Fibroblast of upper back skin (primary cell): ENCODE data around the gene WWC1.
A peak's percentile ranks its signal among the peaks of the same experiment; 100 is the strongest.
"Not testable (repeated sequence)": the region's sequence is repeated elsewhere in the genome, so short reads cannot be mapped to it uniquely, and the experiment has no call there.

Source experiments
- DNase-seq: peaks from one replicate; pipeline ENCODE4 v3.0.0-alpha.2; 2013

The WWC1 gene

DNA sequence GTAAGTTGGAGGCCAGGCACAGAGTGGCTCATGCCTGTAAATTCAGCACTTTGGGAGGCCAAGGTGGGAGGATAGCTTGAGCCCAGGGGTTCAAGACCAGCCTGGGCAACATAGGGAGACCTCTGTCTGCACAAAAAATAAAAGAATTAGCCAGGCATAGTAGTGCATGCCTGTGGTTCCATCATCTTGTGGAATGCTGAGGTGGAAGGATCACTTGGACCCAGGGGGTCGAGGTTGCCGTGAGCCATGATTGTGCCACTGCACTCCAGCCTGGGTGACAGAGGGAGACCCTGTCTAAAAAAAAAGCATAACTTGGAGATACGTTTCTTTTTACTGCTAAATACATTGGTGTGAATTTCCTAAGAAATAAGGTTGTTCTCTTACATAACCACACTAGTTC, 19.1 kb downstream of the WWC1 start:
- not testable (repeated sequence) for DNase-seq

DNA sequence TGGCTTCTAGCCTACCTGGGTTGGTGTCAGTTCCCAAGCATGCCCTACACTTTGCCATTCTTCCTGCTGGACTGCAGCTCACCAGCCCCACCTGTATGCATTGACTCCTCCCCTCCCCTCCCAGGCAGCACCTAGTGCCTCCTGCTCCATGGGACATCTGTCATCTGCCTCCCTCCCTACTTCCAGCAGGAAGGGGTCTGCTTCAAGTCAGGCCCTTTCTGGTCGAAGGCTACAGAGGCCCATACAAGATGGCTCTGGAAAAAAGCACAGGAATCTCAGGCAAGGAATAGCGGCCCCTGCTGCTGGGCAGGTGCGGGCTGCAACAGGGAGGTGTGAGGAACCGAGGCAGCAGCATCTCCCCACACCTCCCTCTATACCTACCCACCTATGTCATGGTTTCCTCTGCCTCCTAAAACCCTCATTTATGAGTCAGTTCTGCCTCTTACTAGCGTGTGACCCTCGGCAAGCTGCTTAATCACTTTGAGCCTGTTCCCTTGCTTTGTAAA, 19.7 kb downstream of the WWC1 start:
- no peak for DNase-seq

DNA sequence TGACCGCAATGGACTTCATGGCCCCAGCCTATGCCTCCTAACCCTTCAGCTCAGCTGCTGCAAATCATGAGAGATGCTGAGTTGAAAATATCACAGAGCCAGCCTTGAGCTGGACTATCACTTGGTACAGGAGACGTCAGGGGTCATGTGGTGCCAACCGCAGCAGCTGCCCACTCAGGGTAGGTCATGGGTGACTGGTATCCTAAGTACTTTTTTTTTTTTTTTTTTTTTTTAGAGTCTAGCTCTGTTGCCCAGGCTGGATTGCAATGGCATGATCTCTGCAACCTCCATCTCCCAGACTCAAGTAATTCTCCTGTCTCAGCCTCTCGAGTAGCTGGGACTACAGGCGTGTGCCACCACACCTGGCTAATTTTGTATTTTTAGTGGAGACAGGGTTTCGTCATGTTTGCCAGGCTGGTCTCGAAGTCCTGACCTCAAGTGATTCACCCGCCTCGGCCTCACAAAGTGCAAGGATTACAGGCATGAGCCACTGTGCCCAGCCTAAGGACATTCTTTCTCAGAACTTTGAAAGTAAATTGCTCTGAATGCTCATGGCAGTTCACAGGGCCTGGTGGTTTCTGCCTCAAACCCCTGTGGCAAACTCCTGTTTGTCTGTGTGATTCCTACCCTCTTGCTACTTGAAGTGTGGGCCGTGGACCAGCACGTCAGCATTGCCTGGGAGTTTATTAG, 21.3 kb downstream of the WWC1 start:
- DNase-seq = no peak

DNA sequence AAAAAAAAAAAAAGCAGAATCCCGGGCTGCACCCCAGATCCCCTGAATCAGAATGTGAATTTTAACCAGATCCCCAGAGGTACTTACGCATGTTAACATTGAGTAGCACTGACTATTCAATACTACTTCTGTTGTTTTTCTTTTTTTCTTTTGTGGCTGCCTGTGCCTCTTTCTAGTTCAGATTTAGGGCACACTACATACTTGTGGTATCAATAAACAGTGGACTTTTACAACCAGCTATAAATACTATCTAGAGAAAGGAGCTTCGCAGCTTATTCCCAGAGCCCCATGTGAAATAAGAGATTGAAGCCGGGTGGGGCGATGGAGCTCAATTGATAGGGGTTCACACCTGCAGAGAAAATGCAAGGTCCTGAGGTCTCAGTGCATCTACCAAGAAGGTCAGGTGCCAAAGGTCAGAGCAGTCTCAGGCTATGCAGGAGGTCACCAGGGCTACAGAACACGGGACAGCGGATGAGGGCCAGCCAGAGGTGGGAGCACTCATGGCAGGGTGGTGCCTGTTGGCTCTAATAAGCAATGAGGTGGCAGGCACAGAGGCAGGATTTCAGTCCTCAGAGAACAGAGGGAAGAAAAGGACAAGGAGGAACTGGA, 22.3 kb downstream of the WWC1 start:
- DNase-seq = no peak

DNA sequence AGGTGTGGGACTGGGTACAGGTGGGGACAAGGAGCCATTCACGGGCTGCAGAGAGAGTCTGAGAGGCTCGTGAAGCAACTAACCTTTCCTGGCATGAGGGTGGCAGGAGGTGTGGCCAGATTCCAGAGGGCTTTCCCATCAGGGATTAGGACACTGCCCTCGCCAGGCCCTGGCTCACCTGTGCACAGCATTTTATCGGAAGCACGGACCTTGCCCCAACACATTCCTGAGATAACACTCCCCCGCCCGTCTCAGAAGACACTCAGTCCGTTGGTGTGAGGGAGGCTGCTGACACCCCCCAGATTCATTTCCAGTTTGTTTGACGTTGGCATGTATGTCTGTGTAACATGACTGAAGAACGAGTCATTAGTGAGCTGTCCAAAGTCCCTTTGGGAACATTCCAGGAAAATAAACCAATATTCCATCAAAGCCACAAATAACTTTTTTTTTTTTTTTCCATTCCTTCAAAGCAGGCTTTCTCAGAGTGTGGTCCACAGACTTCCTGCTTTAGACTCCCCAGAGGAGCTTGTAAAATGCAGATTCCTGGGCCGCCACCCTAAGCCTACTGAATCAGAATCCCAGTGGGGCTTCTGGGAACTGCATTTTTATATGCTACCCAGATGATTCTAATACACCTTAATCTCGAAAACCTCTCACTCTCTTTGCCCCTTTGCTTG, 23.4 kb downstream of the WWC1 start:
- DNase-seq = peak; percentile 98

DNA sequence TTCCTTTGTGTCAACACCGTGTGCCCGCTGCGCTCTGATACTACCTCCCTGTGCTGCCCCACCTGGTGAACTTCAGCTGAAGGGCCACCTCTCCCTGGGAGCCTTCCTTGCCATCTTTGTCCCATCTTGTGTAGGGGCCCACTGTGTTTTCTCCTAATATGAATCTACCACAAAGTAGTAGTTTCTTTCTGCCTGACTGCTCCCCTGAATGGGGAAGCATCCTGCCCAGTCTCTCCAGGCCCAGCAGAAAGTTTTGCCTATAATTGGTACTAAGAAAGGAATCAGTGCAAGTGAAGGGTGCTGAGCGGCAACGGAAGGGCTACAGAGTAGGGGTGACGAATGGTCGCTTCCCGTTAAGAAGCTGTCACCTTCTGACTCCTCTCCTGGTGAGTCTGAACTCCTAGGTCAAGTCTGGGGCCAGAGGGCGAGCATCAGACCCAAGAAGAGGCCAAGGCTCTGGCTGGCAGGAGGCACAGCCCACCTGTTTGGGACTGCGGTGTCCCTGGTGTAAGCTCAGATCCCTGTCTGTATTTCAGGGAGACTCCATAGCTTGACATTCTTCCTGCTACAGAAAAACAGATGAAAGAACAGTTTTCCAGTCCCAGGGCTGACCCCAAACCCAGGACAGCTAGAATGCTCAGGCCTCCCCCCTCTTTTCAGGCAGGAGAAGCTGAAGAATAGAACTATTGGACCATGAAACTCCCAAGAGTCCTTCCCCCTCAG, 24.1 kb downstream of the WWC1 start:
- no peak for DNase-seq

DNA sequence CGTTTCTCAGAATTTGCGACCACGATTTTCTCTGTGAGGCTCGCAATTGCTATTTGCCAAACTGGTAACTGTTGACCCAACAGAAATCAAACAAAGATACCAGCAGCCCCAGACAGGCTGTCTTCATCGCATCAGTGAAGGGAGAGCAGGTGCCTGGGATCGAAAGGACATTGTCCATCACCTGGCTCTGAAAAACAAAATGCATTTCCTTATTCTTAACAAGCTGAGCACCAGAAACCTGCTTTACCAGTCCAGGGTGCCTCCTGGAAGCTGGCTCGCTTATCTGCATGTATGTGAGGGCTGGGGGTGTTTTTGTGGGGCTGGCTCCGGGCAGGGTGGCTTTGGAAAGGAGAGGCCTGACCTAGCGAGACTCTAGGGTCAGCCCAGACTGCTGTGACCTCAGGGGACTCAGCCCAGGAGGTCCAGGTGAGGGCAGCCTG, 24.7 kb downstream of the WWC1 start:
- no peak for DNase-seq

DNA sequence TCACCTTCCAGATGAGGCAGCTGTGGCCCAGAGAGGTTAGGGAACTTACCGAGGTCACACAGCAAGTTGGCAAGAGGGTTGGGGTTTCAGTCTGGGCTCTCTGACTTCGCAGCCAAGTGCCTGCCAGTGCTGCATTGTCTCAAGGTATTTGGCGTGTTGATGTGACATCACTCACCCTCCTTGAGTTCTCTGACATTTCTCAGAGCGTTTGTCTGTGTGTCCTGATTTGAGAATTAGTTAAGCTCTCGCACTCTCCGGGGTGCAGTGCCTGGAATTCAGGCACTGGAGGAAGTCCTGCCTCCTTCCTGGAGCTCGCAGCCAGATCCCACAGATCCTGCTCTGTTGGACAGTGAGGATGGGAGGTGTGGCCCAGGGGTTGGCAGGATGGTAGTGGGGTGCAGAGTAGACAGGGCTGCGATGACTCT, 25.7 kb downstream of the WWC1 start:
- no peak for DNase-seq

DNA sequence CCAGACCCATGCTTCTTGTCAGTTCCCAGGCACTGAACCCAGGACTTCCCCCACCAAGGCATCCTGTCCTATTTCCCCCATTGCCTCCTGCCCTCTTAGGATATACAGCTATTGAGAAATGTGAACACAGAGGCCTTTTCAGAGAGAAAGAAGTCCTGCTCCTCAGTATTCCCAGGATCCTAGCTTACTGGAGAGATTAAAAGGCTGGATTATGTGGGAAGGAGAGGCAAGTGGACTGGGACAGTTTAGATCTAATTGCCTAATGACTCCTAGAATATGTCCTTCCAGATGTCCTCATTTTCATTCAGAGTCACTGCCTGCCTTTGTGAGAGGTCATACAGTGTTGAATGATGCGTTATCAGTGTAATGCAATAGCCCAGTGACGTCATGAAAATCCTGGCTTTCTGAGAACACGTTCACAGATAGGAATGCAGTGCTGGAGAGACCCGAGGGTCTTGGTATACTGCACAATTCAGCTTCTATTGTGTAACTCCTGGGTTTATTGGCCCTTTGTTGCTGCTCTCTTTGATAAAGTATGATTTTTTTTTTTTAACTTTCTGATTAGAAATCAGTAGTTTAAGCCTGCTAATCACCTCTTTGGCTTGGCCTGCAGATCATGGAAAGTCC, 26.2 kb downstream of the WWC1 start:
- peak; percentile 98 for DNase-seq

DNA sequence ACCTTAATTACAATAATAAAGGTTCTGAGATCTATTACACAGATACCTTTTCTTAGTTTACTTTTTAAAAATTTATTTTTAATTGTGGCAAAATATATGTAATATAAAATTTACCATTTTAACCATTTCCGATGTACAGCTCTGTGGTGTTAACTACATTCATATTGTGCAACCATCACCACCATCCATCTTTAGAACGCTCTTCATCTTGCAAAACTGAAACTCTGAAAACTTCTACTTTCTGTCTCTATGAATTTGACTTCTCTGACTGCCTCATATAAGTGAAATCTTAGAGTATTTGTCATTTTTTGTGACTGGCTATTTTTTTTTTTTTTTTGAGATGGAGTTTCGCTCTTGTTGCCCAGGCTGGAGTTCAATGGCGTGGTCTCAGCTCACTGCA, 26.8 kb downstream of the WWC1 start:
- DNase-seq = no peak

DNA sequence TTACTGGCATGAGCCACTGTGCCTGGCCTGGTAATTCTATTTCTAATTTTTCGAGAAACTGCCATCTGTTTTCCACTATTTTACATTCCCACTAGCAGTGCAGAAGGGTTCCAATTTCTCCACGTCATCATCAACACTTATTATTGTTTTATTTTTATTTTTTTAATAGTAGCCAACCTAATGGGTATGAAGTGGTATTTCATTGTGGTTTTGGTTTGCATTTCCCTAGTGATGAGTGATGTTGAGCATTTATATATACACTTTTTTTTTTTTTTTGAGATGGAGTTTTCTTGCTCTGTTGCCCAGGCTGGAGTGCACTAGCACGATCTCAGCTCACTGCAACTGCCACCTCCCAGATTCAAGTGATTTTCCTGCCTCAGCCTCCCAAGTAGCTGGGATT, 28.3 kb downstream of the WWC1 start:
- no peak for DNase-seq

DNA sequence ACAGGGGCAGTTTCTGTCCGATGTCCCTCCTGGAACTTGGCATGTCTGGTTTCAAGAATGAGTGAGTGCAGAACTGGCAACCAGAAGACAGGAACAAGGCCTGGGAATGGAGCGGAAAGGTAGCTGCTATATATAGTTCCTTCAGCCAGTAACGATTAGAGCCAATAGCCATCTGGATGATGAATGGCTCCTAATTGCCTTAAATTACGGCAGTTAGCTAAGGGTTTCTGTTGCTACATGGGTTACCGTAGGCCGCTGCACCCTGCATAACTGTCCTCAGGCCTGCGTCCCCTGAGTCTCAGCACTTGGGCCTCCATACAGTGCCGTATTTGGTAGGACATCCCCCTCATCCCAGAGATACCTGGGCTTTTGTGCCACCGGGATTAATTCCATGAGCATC, 29.4 kb downstream of the WWC1 start:
- DNase-seq = no peak

DNA sequence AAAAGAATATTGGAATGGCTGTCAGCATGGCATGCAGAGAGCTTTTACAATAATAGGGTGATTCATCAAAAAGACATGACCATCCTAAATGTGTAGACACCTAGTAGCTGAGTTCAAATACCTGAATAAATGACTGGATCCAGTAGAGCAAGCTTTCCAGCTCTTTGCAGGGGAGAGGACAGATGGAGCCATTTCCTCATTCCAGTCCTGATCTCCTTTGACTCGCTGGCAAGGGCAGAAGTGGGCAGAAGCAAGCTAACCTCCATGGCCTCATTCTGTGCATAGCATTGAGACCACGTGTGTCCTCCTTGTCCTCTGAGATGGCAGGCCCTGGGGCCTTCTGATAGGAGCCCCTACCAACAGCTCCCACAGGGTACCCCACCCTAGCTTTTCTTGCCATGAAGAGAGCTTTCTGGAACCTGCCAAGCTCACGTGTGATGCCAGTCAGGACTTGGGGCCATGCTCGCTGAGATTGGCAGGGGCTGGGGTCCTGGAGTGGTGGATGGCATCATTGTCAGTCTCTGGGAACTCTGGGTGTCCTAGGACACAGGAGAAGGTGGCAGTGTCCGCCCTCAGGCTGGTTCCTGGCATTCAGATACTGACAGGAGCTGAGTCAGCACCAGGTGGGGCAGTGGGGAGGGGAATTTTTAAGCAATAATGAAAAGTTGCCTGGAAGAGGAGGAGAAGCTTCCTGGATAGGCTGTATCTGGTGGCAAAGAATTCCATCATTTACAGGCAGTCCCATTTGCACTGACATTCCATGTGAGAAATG, 33.6 kb downstream of the WWC1 start:
- DNase-seq = peak; percentile 68

DNA sequence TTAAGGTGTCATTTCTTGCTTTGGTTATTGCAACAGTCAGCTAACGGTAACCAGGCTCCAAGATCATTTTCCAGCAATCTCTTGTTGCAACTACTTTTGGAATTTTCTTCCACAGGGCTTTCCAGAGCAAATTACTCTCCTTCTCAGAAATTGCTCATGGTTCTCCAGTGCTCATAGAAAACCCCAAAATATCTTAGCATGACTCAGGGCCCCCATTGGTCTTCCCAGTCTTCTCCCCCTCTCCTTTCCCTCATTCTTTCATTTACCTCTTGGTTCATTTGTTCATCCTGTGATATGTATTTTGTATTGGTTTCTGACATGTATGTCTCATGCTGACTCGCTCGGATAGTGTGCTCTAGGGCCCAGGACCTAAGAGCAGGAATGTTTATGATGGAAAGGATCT, 35.6 kb downstream of the WWC1 start:
- peak; percentile 86 for DNase-seq

DNA sequence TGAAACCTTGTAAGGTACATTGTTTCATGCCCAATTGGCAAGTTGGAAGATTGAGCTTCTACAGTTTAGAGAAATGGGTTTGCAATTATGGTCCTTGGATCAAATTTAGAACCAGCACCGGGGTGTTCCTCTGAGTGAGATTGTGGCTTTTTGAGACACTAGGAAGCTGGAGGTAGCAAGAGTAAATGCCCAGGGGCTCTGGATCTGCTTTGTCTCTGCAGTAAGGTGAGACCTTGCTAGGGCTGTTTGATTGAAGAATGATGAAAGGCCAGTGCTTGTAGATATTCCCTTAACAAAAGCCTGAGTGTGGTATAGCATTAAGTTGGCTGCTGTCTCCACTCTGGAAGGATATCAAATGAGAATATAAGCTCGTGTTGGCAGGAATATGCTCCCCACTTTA, 36.0 kb downstream of the WWC1 start:
- no peak for DNase-seq

DNA sequence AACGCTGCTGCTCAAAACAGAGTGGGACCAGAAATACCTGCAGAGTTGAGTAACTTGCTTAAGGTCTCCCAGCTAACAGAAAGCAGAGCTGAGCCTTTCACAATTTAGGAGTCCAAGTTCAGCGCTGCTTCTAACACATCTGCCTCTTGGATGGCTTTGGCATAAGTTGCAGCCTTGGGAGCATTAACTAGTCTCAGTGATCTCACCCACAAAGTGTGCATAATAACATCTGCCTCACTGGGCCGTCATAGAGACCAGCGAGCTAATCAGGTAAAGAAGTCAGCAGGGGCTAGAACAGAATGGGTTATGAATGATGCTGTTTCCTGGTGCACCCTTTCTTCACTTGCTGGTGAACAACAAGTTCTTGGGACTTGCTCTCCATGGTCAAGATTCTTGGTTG, 36.5 kb downstream of the WWC1 start:
- peak; percentile 71 for DNase-seq

DNA sequence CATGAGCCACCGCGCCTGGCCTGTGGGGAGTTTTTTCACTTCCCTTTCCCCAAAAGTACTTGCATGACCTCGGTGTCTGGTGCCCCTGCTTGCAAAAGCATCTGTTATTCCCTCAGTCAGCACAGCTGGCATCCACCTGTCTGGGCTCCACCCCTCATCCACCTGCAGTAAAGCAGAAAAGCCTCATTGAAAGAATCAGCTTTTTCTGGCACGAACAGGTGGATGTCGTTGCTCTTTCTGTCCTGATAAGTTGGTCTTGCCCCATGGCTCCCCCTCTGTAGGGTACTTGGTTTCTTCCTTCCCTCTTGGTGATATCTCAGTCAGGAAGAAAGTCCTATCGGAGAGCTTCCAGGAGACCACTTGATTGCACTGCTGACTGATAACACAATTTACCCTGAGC, 37.4 kb downstream of the WWC1 start:
- DNase-seq = no peak

DNA sequence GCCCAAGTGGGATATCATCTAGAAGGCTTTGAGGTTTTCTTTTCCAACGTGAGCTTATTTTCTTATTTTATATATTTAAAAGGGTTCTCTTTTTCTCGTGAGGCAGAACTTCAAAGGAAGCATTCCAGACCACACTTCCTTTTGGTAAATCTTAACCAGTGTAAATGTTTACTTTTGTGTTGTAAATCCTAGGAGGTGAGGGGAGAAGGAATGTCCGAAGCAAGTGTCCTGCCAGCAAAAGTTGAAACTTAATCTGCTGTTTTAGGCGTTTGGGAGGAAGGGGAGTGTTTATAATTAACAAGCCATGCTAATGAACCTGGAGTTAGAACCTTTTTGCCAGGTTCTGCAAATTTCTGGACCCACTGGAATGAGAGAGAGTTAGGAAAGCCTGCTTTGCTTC, 37.9 kb downstream of the WWC1 start:
- no peak for DNase-seq

DNA sequence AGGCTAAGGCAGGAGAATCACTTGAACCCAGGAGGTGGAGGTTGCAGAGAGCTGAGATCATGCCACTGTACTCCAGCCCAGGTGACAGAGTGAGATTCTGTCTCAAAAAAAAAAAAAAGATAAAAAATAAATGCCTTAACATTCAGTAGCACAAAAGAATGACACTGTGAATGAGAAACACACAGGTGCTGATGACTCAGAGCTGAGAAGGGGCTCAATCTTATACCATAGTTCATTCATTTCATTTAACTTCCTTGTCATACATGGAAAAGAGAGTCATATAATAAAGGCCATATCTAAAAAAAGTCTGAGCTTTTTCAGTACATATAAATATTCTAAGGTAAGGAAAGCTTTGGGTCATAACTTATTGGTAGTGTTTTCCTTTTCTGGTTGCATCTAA, 40.6 kb downstream of the WWC1 start:
- no peak for DNase-seq

DNA sequence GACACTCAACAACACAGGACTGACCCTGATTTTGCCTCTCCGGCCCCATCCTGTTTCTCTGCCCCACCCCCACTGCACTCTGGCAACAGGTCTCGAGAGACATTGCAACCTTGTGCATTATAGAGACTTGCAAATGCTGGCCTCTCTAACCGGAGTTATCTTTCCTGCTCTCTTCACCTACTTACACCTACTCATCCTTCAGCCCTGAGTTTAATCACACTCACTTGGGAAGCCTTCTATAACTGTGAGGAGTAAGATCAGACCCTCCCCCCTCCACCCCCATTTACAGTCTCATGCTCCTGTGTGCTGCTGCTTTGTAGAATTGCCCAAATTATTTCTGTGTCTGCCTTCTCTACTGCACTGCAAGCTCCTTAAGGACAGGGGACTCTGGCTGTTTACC, 42.8 kb downstream of the WWC1 start:
- no peak for DNase-seq

DNA sequence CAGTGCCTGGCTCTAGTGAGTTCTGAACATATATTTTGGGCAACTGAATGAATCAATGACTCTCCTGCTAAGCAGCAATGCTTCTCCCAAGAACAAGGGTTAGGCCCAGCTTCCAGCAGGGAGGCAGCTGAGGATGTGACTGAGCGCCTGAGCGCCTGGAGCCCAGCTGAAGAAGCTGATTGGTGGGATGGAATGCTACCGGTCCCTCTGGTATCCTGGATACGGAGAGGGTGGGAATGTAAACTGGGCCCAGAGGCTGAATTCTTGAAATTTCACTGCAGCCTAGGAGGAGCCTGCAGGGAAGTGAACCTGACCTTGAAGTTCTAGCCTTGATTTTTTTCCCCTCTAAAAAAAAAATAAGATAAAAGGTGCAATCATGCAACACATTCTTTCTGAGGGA, 43.2 kb downstream of the WWC1 start:
- peak; percentile 87 for DNase-seq

DNA sequence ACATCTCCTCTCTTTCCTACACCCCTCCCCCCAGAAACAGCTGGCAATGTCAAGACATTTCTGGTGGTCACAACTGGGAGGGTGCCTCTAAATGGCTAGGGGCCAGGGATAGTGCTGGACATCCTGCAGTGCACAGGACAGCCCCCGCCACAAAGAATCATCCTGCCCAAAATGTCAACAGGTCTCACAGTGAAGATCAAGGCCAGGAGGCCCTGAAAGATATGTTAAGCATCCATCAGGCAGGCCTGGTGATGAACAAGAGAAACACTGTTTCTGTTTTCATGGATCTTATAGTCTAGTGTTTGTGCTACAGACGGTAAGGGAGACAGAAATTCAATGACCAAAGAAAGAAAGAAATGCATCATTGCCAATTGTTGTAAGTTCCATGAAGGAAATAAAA, 45.9 kb downstream of the WWC1 start:
- DNase-seq = no peak
